RWPE2 (cell line): ENCODE results near the gene KANK4.

ENCODE experiments used
- ATAC-seq: fragments of 200-7000 bp; cut with Tn5 transposase; 3 replicates; pipeline ENCODE4 v1.9.1; 2021; ENCODE audit warnings: low read depth
- DNase-seq: peaks from one replicate; pipeline ENCODE4 v3.0.0-alpha.2; 2020; ENCODE audit warnings: low spot score
- H3K27ac ChIP-seq: fragments of 450-650 bp; 2 replicates; pipeline ENCODE4 v1.5.1; 2017; ENCODE audit warnings: mild to moderate bottlenecking; ENCODE audit not compliant: poor library complexity, severe bottlenecking
- H3K27me3 ChIP-seq: fragments of 250-450 bp; sonication (Bioruptor Pico); 2 replicates; pipeline ENCODE4 v1.5.1; 2021; ENCODE audit warnings: mild to moderate bottlenecking, moderate library complexity; ENCODE audit not compliant: insufficient read depth, poor library complexity, severe bottlenecking
- H3K36me3 ChIP-seq: fragments of 250-450 bp; sonication (Bioruptor Pico); 2 replicates; pipeline ENCODE4 v1.5.1; 2020; ENCODE audit warnings: low read depth, mild to moderate bottlenecking, moderate library complexity
- H3K4me1 ChIP-seq: fragments of 250-450 bp; sonication (Bioruptor Pico); 2 replicates; pipeline ENCODE4 v1.5.1; 2021; ENCODE audit warnings: mild to moderate bottlenecking, moderate library complexity; ENCODE audit not compliant: insufficient read depth, poor library complexity, severe bottlenecking
- H3K4me3 ChIP-seq: fragments of 250-450 bp; sonication (Bioruptor Pico); 2 replicates; pipeline ENCODE4 v1.5.1; 2021; ENCODE audit warnings: mild to moderate bottlenecking, moderate library complexity; ENCODE audit not compliant: severe bottlenecking
- H3K9me3 ChIP-seq: fragments of 250-450 bp; sonication (Bioruptor Pico); 2 replicates; pipeline ENCODE4 v1.5.1; 2021; ENCODE audit warnings: mild to moderate bottlenecking, moderate library complexity; ENCODE audit not compliant: severe bottlenecking
- CTCF ChIP-seq: fragments of 450-650 bp; IDR thresholded peaks from one replicate; pipeline ENCODE4 v1.5.1; 2017; ENCODE audit warnings: mild to moderate bottlenecking, moderate library complexity; ENCODE audit not compliant: poor library complexity, severe bottlenecking

The KANK4 gene

DNA sequence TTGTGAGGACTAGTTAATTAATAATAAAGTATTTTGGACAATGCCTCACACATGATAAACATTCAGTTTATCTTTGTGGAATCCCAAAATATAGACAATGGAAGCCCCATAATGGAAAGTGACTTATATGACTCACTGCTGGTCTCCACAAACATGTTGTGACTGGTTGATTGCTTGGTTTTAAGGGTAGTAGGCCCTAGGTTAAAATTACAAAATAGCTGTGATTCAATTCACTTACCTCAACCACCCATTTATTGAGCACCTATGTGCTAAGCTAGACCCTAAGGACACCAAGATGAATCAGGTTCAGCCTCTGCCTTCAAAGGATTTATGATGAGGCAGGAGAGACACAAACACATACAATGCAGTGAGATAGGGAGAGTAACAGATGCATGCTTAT, 42.4 kb downstream of the KANK4 start:
- ATAC-seq, result peak; percentile 48; the same call in 2 of the 3 replicates
- Histone ChIP-seq H3K27me3 (no peaks in the 10 kb centered on the region), H3K9me3 (no peaks in the 10 kb centered on the region), H3K36me3 (no peaks in the 10 kb centered on the region), H3K27ac (no peak overlapping the region), H3K4me3 (no peak overlapping the region), H3K4me1 (peaks cover 2% of the 10 kb centered on the region)
- TF ChIP-seq CTCF, result no peak
- DNase-seq, result no peak

DNA sequence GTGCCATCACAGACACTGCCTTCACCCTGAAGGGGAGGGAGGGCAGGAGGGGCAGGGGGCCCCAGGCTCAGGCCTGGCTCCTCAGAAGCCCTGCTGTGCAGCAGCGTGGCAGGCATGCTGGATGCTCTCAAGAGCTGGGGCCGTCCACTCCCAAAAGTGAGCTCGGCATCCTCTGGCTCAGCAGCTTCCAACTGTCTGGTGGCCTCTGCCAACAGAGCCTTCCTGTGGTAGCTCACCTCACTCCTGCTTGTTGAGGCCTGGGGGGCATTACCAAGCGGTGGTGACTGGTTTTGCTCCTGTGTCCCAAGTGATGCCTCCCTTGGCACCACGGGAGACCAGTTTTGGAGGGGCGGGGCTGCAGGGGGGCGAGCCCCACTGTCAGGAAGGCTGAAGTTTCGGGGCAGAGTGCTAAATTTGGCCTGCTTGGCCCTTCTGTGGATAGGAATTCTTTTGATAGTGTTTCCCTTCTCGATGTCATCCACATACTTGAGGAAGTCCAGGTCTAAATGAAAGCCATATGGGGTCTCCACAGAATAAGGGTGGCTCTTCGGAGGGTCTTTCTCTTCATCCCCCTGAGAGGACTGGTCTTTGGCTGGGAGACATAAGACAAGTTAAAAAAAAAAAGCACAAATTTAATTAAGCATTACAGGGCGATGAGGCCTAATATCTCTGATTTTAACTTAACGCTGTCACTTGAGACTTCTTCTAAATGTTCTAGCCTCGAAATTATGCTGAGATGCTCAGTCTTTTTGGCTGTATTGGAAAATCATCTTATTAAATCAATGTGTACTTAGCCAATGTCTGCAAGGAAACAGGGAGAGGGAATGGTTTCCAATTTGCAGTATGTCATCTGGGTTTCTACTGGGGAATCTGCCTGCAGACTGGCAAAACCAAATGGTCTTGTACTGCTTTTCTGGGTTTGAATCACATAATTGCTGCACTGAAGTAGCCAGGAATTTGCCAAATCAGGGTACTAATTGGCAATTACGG, 44.4 kb downstream of the KANK4 start:
- Histone ChIP-seq H3K9me3 (no peaks in the 10 kb centered on the region), H3K36me3 (no peaks in the 10 kb centered on the region), H3K27ac (no peak overlapping the region), H3K4me1 (peaks cover 2% of the 10 kb centered on the region), H3K4me3 (no peak overlapping the region), H3K27me3 (no peaks in the 10 kb centered on the region)
- TF ChIP-seq CTCF, result no peak
- no peak for ATAC-seq
- DNase-seq, result no peak

DNA sequence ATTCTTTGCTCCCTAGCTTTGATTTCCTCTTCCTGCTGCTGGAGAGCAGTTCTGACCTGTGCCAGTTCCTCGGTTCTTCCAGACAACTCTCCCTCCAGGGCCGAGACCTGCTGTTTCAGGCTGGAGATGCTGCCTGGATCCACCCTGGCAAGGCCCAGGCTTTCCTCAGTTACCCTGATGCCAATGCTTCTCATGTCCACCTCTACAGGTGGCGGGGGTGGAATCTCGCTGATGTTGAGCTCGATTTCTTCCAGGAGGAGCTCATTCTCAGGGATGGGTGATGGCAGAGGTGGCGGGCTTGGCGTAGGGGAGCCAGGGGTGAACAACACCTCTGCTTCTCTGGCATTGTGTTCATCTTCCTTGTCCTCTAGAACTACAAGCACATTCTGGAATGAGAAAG, 45.3 kb downstream of the KANK4 start:
- H3K27me3 ChIP-seq, result no peaks in the 10 kb centered on the region
- no peak overlapping the region for H3K27ac ChIP-seq
- peaks cover 2% of the 10 kb centered on the region for H3K4me1 ChIP-seq
- H3K9me3 ChIP-seq, result no peaks in the 10 kb centered on the region
- DNase-seq (no peak), ATAC-seq (no peak)
- no peak overlapping the region for H3K4me3 ChIP-seq
- H3K36me3 ChIP-seq, result no peaks in the 10 kb centered on the region
- no peak for TF ChIP-seq CTCF

- H3K4me3 ChIP-seq, result no peak overlapping the region
- no peaks in the 10 kb centered on the region for H3K27me3 ChIP-seq
- ATAC-seq (no peak), DNase-seq (no peak)
- no peak for TF ChIP-seq CTCF
- peaks cover 2% of the 10 kb centered on the region for H3K4me1 ChIP-seq
- no peaks in the 10 kb centered on the region for H3K36me3 ChIP-seq
- no peaks in the 10 kb centered on the region for H3K9me3 ChIP-seq
- no peak overlapping the region for H3K27ac ChIP-seq
These were observed 47.1 kb downstream of the KANK4 start for GRCh38 chr1:62271948-62272728.
